Mesendoderm (in vitro differentiated cells): ENCODE results near the gene BUB1B.

Experiments
- DNase-seq: peaks from one replicate; pipeline ENCODE4 v3.0.0; 2013
- H2AK5ac ChIP-seq: 2 replicates; pipeline ENCODE4 v1.6.1; 2013; ENCODE audit warnings: low read length, inconsistent platforms
- H2BK120ac ChIP-seq: 2 replicates; pipeline ENCODE4 v1.6.1; 2013; ENCODE audit warnings: low read depth, mild to moderate bottlenecking, low read length, moderate library complexity, mixed read lengths
- H2BK15ac ChIP-seq: replicated peaks from 2 replicates; pipeline ENCODE4 v1.6.1; 2013; ENCODE audit warnings: low read depth, mild to moderate bottlenecking, moderate library complexity
- H2BK5ac ChIP-seq: 2 replicates; pipeline ENCODE4 v1.6.1; 2013; ENCODE audit warnings: low read length, inconsistent platforms
- H3K18ac ChIP-seq: 2 replicates; pipeline ENCODE4 v1.6.1; 2013; ENCODE audit warnings: mild to moderate bottlenecking, low read length, mixed read lengths
- H3K23ac ChIP-seq: one replicate; pipeline ENCODE4 v1.6.1; 2013; ENCODE audit warnings: low read length
- H3K27ac ChIP-seq: 2 replicates; pipeline ENCODE4 v1.5.1; 2013; ENCODE audit warnings: low read depth, mild to moderate bottlenecking, inconsistent platforms, low read length, moderate library complexity
- H3K27me3 ChIP-seq: 2 replicates; pipeline ENCODE4 v1.6.1; 2013; ENCODE audit warnings: low read length, control low read depth, mild to moderate bottlenecking, inconsistent platforms; ENCODE audit not compliant: insufficient read depth, poor library complexity
- H3K36me3 ChIP-seq: 2 replicates; pipeline ENCODE4 v1.6.1; 2013; ENCODE audit warnings: low read length, inconsistent platforms; ENCODE audit not compliant: control insufficient read depth, insufficient read depth
- H3K4ac ChIP-seq: one replicate; pipeline ENCODE4 v1.6.1; 2013; ENCODE audit warnings: low read depth, mild to moderate bottlenecking, low read length, moderate library complexity
- H3K4me1 ChIP-seq: 2 replicates; pipeline ENCODE4 v1.6.1; 2013; ENCODE audit warnings: low read depth, low read length, inconsistent platforms; ENCODE audit not compliant: control insufficient read depth
- H3K4me2 ChIP-seq: 2 replicates; pipeline ENCODE4 v1.6.1; 2013; ENCODE audit warnings: low read length
- H3K4me3 ChIP-seq: 2 replicates; pipeline ENCODE4 v1.5.1; 2013; ENCODE audit warnings: mild to moderate bottlenecking, low read length
- H3K56ac ChIP-seq: one replicate; pipeline ENCODE4 v1.6.1; 2013; ENCODE audit warnings: low read length
- H3K79me1 ChIP-seq: 2 replicates; pipeline ENCODE4 v1.6.1; 2013; ENCODE audit warnings: low read length, inconsistent platforms
- H3K79me2 ChIP-seq: 2 replicates; pipeline ENCODE4 v1.6.1; 2013; ENCODE audit warnings: mild to moderate bottlenecking, low read length; ENCODE audit not compliant: control insufficient read depth, insufficient read depth
- H3K9ac ChIP-seq: 2 replicates; pipeline ENCODE4 v1.6.1; 2013; ENCODE audit warnings: low read length, inconsistent platforms
- H4K5ac ChIP-seq: one replicate; pipeline ENCODE4 v1.6.1; 2013; ENCODE audit warnings: low read length
- H4K8ac ChIP-seq: one replicate; pipeline ENCODE4 v1.6.1; 2013; ENCODE audit warnings: low read depth, mild to moderate bottlenecking, control low read depth, low read length, moderate library complexity
- WGBS: extraction: QIAGEN DNeasy Blood & Tissue Kit; methylation state at CpG from one replicate; pipeline ENCODE4 v1.1.7; 2013; ENCODE audit warnings: low lambda C conversion rate, missing lambda C conversion rate; ENCODE audit not compliant: insufficient coverage; ENCODE audit errors: extremely low coverage; 5-methylcytosine and 5-hydroxymethylcytosine counted together

The BUB1B gene

DNA sequence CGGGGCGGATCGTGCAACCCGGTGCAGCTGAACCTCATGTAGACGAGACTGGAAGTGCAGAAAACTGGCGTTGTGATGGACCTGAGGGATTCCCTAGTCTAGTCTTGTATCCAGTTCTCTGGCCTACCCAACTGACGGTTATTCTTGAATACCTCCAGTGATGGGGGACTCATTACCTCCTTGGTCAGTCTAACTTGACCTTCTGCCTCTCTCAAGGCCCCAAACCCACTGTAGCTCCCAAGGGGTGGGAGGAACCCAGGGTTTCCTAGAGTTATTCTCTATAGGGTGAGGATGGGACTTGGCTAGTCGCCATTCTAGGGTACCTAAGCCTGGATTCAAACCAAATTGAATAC is 89.4 kb downstream of the BUB1B start:
- Histone ChIP-seq H3K4me3 (no peak overlapping the region), H3K79me2 (no peaks in the 10 kb centered on the region), H2AK5ac (no peak overlapping the region), H2BK15ac (no peak overlapping the region), H3K56ac (no peak overlapping the region), H3K18ac (no peak overlapping the region), H2BK120ac (no peak overlapping the region), H4K5ac (no peak overlapping the region), H3K4me2 (no peak overlapping the region), H3K27ac (no peak overlapping the region), H2BK5ac (no peak overlapping the region), H3K79me1 (no peaks in the 10 kb centered on the region), H3K23ac (no peak overlapping the region), H3K36me3 (no peaks in the 10 kb centered on the region), H3K4ac (no peak overlapping the region), H3K9ac (no peak overlapping the region), H4K8ac (no peak overlapping the region), H3K27me3 (peaks cover 12% of the 10 kb centered on the region), H3K4me1 (peaks cover 3% of the 10 kb centered on the region)
- no CpG with 5 or more reads among the region's 8 CpGs for WGBS
- DNase-seq = no peak

DNA sequence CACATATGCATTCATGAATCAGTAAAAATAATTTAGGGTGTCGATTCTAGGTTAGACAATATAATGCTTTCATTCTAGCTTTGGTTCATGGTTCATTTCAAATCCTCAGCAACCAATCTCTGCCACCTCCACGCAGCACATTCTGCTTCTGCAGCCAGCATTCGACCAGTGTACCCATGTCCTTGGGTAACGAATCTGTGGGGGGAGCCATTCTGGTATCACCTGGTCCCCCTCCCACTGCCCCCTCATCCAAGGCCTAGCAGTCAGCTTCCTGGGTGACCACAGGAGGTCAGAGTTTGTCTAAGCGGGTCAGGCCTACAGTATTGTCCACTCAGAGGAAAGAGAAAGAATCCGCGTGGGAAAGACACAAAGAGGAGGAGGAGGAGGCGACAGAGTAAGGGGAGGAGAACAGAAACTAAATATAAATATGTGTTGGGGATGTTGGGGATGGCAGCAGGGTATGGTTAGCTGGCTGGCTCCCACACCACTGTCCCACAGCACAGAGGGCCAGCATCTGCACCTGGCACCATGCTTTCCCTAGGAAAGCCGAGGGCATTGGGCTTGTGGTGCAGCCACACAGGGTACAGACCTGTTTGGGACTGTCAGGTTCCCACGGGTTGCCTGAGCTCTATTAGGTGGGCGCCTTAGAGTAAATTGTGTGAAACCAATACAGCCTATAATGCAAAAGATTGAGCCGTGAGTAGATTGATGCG is 90.1 kb downstream of the BUB1B start:
- H3K18ac ChIP-seq = no peak overlapping the region
- H3K27ac ChIP-seq = no peak overlapping the region
- H3K56ac ChIP-seq = no peak overlapping the region
- no peak overlapping the region for H3K23ac ChIP-seq
- no peak overlapping the region for H4K5ac ChIP-seq
- no peak overlapping the region for H3K4me2 ChIP-seq
- H3K36me3 ChIP-seq = no peaks in the 10 kb centered on the region
- H3K4me3 ChIP-seq = no peak overlapping the region
- DNase-seq = no peak
- no peaks in the 10 kb centered on the region for H3K4me1 ChIP-seq
- H3K79me1 ChIP-seq = no peaks in the 10 kb centered on the region
- peaks cover 12% of the 10 kb centered on the region for H3K27me3 ChIP-seq
- no peak overlapping the region for H2BK5ac ChIP-seq
- H3K79me2 ChIP-seq = no peaks in the 10 kb centered on the region
- no peak overlapping the region for H2AK5ac ChIP-seq
- no peak overlapping the region for H2BK120ac ChIP-seq
- H4K8ac ChIP-seq = no peak overlapping the region
- no CpG with 5 or more reads among the region's 13 CpGs for WGBS
- no peak overlapping the region for H2BK15ac ChIP-seq
- H3K9ac ChIP-seq = no peak overlapping the region
- no peak overlapping the region for H3K4ac ChIP-seq

DNA sequence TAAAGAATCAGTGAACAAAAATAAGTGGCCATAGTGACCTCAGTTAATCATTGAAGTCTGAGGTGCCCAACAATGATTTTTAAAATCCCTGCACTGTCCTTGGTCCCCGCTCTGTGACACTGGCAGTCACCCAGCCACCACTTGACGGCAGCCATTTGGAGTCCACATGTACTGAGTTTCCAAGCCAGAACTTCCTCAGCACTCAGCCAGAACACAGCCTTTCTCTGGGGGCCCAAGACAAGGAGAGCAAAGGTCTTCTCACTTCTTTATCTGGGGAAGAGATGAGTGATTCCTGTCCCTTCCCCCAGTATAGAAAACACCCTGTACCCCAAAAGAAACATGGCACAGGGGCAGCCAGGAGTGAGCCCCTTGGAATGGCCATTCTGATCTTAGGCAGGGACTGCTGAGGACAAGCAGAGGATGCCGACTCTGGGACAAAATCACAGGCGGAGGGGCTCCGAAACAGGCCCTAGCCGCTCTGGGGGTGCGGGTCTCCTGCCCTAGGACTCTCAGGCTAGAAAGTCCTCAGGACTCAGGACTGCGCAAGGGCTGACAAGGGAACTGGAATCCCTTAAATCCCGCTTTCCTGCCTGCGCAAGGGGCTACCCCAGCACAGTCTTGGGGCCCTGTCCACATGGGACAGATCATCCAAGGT is 90.7 kb downstream of the BUB1B start:
- Histone ChIP-seq H3K4me2 (no peak overlapping the region), H3K18ac (no peak overlapping the region), H3K23ac (no peak overlapping the region), H3K79me2 (no peaks in the 10 kb centered on the region), H4K5ac (no peak overlapping the region), H2BK15ac (no peak overlapping the region), H3K27me3 (peaks cover 12% of the 10 kb centered on the region), H2AK5ac (no peak overlapping the region), H3K4ac (no peak overlapping the region), H2BK120ac (no peak overlapping the region), H3K36me3 (no peaks in the 10 kb centered on the region), H3K4me1 (no peaks in the 10 kb centered on the region), H3K27ac (no peak overlapping the region), H3K4me3 (no peak overlapping the region), H3K9ac (no peak overlapping the region), H4K8ac (no peak overlapping the region), H2BK5ac (no peak overlapping the region), H3K56ac (no peak overlapping the region), H3K79me1 (no peaks in the 10 kb centered on the region)
- no peak for DNase-seq
- no CpG with 5 or more reads among the region's 10 CpGs for WGBS

DNA sequence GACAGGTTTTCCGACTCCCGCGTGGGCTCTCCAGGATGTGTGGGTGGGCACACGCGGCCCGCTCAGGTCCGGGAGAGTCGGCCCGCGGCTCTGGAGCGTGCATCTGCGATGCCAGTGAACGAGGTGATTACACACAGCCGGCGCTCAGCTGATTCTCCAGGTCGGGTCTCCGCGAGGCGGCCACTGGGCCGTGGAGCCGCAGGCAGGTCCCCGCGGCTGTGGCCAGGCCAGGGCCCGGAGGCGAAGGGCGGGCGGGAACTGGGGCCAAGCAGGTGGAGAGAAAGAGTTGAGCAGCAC is 91.2 kb downstream of the BUB1B start:
- Histone ChIP-seq H3K9ac (peak overlapping the region; percentile 69), H4K8ac (no peak overlapping the region), H3K4ac (no peak overlapping the region), H3K79me2 (no peaks in the 10 kb centered on the region), H3K4me3 (no peak overlapping the region), H3K27me3 (peaks cover 12% of the 10 kb centered on the region), H3K18ac (no peak overlapping the region), H2BK120ac (no peak overlapping the region), H2BK5ac (no peak overlapping the region), H3K27ac (no peak overlapping the region), H2AK5ac (no peak overlapping the region), H2BK15ac (no peak overlapping the region), H3K4me1 (no peaks in the 10 kb centered on the region), H3K56ac (no peak overlapping the region), H4K5ac (no peak overlapping the region), H3K23ac (no peak overlapping the region), H3K36me3 (no peaks in the 10 kb centered on the region), H3K4me2 (peak overlapping the region; percentile 87), H3K79me1 (no peaks in the 10 kb centered on the region)
- WGBS = no CpG with 5 or more reads among the region's 27 CpGs
- no peak for DNase-seq

DNA sequence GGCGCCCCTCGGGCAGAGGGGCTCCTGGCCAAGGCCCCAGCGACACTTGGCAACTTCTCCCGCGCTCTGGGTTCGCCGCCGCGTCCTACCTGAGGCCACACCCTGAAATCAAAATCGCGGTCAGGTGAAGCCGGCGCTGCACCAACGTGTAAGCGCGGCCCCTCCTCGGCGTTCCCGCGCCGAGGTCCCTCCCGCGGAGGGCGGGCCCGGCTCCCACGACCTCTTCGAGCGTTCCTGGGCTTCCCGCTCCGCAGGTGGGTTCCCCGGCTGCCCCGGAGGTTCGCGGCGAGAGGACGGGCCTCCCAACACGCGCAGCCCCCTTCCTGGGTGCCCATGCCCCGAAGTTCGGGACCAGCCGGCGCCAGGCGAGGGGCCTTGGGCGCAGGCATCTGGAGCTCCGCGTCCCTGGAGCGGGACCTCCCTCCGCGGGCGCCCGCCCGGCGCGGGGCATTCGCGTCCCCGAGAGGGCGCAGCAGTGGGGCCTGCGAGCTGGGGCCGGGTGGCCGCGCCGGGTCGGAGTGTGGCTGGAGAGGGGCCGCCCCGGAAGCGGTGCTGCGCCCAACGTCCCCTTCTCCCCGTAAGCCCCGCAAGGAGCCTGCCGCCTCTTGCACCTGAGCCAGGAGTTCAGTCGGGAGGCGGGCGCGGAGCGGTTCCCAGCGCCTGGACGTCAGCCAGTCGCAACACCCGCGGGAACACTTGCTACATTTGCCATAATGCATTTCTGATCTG is 91.7 kb downstream of the BUB1B start:
- Histone ChIP-seq H3K9ac (peak overlapping the region; percentile 69), H3K36me3 (no peaks in the 10 kb centered on the region), H3K4me3 (peak overlapping the region; percentile 37), H3K27me3 (peaks cover 12% of the 10 kb centered on the region), H4K8ac (no peak overlapping the region), H2BK120ac (no peak overlapping the region), H3K79me1 (no peaks in the 10 kb centered on the region), H2BK5ac (no peak overlapping the region), H3K23ac (no peak overlapping the region), H3K4me2 (peak overlapping the region; percentile 87), H3K56ac (peak overlapping the region; percentile 81), H3K27ac (no peak overlapping the region), H3K18ac (peak overlapping the region; percentile 18), H3K4me1 (peaks cover under 1% of the 10 kb centered on the region), H3K79me2 (no peaks in the 10 kb centered on the region), H2BK15ac (no peak overlapping the region), H4K5ac (no peak overlapping the region), H3K4ac (no peak overlapping the region), H2AK5ac (no peak overlapping the region)
- WGBS = no CpG with 5 or more reads among the region's 82 CpGs
- DNase-seq = no peak
